ENCODE data around the gene DEAF1.

Gene DEAF1

DNA sequence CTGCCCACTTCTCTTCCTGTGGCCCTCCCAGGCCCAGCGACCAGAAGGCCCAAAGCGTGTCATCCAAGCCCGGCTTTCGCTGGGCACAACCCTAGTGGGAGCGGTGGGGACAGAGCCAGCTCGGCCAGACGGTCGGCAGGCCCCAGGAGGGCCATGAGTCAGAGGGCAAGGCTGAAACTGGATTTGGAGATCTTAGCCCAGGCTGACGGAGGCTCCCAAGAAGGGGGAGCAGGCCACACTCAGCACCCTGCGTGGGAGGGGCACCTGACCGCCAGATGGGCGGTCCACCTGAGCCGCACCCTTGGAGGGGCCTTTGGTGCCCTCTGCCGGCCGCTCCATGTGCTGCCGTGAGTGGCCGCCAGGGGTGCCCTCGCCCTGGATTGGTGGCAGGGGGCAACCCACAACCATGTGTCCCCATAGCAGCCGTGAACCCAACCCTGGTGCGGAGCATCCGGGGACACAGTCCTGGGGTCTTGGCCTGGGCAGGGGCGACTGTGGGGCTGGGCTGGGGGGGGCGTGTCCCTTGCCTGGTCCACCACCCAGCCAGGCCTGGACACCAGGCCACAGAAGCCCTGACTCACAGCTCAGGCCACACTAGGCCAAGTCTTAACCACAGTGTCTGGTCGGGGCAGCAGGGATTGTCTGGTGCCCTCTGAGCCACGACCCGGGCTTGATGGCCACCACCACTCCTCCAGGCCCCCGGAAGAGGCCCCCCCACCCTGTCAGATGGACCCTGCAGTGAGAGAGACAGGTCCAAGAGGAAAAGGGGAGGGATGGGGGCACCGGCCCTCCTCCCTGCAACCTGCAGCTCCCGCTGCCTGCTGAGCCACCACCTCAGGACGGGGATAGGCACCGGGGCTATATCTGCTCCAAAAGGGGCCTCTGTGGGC lies 33.1 kb upstream of the DEAF1 start:
- Histone ChIP-seq H3K4me3 (ENCODE audit: insufficient read depth, low read depth, low read length) (no peak overlapping the region), H3K9me3 (ENCODE audit: control insufficient read depth, low read length) (no peaks in the 10 kb centered on the region), H3K36me3 (ENCODE audit: control insufficient read depth, insufficient read depth, low read length) (no peaks in the 10 kb centered on the region), H3K27me3 (ENCODE audit: control insufficient read depth, insufficient read depth, low read length, poor library complexity, severe bottlenecking) (peaks cover 33% of the 10 kb centered on the region), H3K27ac (ENCODE audit: insufficient read depth, low read depth, low read length, poor library complexity, severe bottlenecking) (no peak overlapping the region), H3K4me1 (ENCODE audit: control insufficient read depth, insufficient read depth, low read length) (peaks cover 12% of the 10 kb centered on the region)
- WGBS, 2 experiments, result 41 to 44% methylated on average over 31 of the region's 31 CpGs

DNA sequence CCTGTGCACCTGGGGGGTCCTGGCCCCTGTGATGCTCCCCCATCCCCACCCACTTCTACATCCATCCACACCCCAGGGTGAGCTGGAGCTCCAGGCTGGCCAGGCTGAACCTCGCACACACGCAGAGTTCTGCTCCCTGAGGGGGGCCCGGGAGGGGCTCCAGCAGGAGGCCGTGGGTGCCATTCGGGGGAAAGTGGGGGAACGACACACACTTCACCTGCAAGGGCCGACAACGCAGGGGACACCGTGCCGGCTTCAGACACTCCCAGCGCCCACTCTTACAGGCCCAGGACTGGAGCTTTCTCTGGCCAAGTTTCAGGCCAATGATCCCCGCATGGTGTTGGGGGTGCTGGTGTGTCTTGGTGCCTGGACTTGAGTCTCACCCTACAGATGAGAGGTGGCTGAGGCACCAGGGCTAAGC lies 32.3 kb upstream of the DEAF1 start:
- no peak overlapping the region for H3K4me3 ChIP-seq (ENCODE audit: insufficient read depth, low read depth, low read length)
- H3K4me1 ChIP-seq (ENCODE audit: control insufficient read depth, insufficient read depth, low read length), result peaks cover 12% of the 10 kb centered on the region
- no peaks in the 10 kb centered on the region for H3K9me3 ChIP-seq (ENCODE audit: control insufficient read depth, low read length)
- H3K36me3 ChIP-seq (ENCODE audit: control insufficient read depth, insufficient read depth, low read length), result no peaks in the 10 kb centered on the region
- WGBS, 2 experiments, result 93 to 94% methylated on average over 12 of the region's 12 CpGs
- no peak overlapping the region for H3K27ac ChIP-seq (ENCODE audit: insufficient read depth, low read depth, low read length, poor library complexity, severe bottlenecking)
- peaks cover 33% of the 10 kb centered on the region for H3K27me3 ChIP-seq (ENCODE audit: control insufficient read depth, insufficient read depth, low read length, poor library complexity, severe bottlenecking)

DNA sequence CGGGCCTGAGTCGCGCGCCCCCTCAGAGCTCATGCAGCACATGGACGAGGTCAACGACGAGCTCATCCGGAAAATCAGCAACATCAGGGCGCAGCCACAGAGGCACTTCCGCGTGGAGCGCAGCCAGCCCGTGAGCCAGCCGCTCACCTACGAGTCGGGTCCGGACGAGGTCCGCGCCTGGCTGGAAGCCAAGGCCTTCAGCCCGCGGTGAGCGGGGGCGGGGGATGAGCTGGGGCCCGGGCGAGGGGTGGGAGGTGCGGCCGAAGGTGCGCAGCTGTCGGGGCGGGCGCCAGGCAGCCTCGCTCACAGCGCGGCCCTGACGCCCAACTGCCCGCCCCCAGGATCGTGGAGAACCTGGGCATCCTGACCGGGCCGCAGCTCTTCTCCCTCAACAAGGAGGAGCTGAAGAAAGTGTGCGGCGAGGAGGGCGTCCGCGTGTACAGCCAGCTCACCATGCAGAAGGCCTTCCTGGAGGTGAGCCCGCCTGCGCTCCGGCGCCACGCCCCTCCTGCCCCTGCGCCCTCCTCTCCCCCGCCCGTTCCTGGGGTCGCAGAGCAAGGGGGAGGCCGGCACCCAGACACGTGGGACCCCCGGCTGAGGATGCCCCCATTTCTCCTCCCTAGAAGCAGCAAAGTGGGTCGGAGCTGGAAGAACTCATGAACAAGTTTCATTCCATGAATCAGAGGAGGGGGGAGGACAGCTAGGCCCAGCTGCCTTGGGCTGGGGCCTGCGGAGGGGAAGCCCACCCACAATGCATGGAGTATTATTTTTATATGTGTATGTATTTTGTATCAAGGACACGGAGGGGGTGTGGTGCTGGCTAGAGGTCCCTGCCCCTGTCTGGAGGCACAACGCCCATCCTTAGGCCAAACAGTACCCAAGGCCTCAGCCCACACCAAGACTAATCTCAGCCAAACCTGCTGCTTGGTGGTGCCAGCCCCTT lies 31.5 kb upstream of the DEAF1 start:
- Histone ChIP-seq H3K27ac (ENCODE audit: insufficient read depth, low read depth, low read length, poor library complexity, severe bottlenecking) (no peak overlapping the region), H3K36me3 (ENCODE audit: control insufficient read depth, insufficient read depth, low read length) (no peaks in the 10 kb centered on the region), H3K4me3 (ENCODE audit: insufficient read depth, low read depth, low read length) (peak overlapping the region; percentile 23), H3K9me3 (ENCODE audit: control insufficient read depth, low read length) (no peaks in the 10 kb centered on the region), H3K4me1 (ENCODE audit: control insufficient read depth, insufficient read depth, low read length) (peaks cover 12% of the 10 kb centered on the region), H3K27me3 (ENCODE audit: control insufficient read depth, insufficient read depth, low read length, poor library complexity, severe bottlenecking) (peaks cover 33% of the 10 kb centered on the region)
- 45 to 55% methylated on average over 61 of the region's 61 CpGs for WGBS, 2 experiments

DNA sequence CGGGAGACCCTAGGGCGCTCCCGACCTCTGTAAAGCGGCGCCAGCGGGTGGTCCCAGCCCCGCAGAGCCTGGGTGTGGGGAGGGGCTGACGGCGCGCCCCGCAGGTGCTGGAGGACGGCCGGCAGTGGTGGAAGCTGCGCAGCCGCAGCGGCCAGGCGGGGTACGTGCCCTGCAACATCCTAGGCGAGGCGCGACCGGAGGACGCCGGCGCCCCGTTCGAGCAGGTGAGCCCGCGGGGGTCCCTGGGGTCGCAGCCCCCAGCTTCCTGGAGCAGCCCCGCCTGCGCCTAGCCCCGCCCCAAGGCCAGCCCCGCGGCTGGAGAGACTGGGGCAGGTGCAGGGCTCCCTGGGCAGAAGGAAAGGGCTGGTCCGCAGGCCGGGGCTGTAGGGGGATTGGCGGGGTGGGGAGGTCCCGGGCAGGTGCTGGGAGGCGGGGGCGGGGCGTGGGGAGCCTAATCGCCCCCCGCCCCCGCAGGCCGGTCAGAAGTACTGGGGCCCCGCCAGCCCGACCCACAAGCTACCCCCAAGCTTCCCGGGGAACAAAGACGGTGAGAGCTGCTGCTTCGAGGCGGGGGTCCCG lies 30.7 kb upstream of the DEAF1 start:
- peaks cover 12% of the 10 kb centered on the region for H3K4me1 ChIP-seq (ENCODE audit: control insufficient read depth, insufficient read depth, low read length)
- no peaks in the 10 kb centered on the region for H3K9me3 ChIP-seq (ENCODE audit: control insufficient read depth, low read length)
- 30 to 32% methylated on average over 53 of the region's 53 CpGs for WGBS, 2 experiments
- no peak overlapping the region for H3K27ac ChIP-seq (ENCODE audit: insufficient read depth, low read depth, low read length, poor library complexity, severe bottlenecking)
- H3K36me3 ChIP-seq (ENCODE audit: control insufficient read depth, insufficient read depth, low read length), result no peaks in the 10 kb centered on the region
- H3K4me3 ChIP-seq (ENCODE audit: insufficient read depth, low read depth, low read length), result peak overlapping the region; percentile 23
- peaks cover 40% of the 10 kb centered on the region for H3K27me3 ChIP-seq (ENCODE audit: control insufficient read depth, insufficient read depth, low read length, poor library complexity, severe bottlenecking)

DNA sequence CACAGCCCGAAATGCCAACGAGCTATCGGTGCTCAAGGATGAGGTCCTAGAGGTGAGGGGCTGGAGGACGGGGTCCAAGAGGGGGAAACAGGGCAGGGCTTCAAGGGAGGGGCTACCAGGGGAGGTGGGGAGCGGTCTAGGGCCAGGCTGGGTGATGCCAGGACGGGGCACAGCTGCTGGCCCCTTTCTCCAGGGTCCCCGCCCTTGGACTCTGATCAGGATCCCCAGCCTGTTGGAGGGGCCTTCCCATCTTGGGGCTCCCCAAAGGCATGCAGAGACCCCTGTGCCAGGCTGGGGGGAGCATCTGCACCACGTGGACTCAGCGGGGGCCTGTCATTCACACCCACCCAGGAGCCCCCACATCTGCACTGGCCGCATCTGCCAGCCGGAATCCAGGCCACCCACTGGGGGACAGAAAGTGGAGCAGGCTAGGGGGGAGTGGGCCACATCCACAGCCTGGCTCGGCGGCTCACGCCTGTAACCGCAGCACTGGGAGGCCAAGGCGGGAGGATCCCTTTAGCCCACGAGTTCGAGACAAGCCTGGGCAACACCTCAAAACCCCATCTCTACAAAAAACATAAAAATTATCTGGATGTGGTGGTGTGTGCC lies 29.9 kb upstream of the DEAF1 start:
- 84 to 88% methylated on average over 16 to 18 of the region's 18 CpGs for WGBS, 2 experiments
- H3K27me3 ChIP-seq (ENCODE audit: control insufficient read depth, insufficient read depth, low read length, poor library complexity, severe bottlenecking), result peaks cover 46% of the 10 kb centered on the region

DNA sequence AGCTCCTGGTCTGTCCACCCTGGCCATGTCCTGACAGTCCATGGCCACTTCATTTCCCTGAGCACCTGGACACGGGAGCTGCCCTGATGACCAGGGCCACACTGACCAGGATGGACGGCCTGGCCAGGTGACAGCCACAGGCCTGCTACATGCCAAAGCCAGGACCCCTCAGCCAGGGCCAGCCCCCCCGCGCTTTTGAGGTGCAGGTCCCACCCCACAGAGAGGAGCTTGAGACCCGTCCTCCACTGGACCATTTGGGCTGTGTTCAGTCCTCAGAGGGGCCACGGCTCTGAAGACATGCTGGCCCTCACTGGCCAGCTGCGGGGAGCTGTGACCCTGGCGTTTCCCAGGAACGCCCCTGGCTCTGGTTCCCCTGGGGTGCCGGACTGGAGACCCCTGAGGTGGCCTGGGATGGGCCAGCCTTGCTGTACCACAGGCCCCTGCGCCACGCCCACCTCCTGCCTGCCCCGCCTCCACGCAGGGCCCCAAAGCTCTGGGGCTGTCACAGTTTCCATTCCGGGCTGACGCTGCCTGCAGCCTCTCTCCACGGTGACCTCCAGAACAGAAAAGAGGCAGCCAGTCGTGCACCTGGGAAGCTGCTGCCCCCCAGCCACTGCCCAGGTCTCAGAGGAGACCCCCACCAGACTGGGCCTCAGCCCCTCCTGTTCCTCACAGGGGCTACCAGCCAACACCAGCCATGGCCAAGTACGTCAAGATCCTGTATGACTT lies 29.2 kb upstream of the DEAF1 start:
- H3K9me3 ChIP-seq (ENCODE audit: control insufficient read depth, low read length), result no peaks in the 10 kb centered on the region
- no peak overlapping the region for H3K27ac ChIP-seq (ENCODE audit: insufficient read depth, low read depth, low read length, poor library complexity, severe bottlenecking)
- H3K4me3 ChIP-seq (ENCODE audit: insufficient read depth, low read depth, low read length), result no peak overlapping the region
- H3K4me1 ChIP-seq (ENCODE audit: control insufficient read depth, insufficient read depth, low read length), result peaks cover 12% of the 10 kb centered on the region
- H3K36me3 ChIP-seq (ENCODE audit: control insufficient read depth, insufficient read depth, low read length), result no peaks in the 10 kb centered on the region
- peaks cover 51% of the 10 kb centered on the region for H3K27me3 ChIP-seq (ENCODE audit: control insufficient read depth, insufficient read depth, low read length, poor library complexity, severe bottlenecking)
- WGBS, 2 experiments, result 82 to 84% methylated on average over 19 of the region's 19 CpGs

More for the DNA sequence above, 29.9 kb upstream of the DEAF1 start:
- Histone ChIP-seq H3K36me3 (ENCODE audit: control insufficient read depth, insufficient read depth, low read length) (no peaks in the 10 kb centered on the region), H3K27ac (ENCODE audit: insufficient read depth, low read depth, low read length, poor library complexity, severe bottlenecking) (no peak overlapping the region), H3K4me3 (ENCODE audit: insufficient read depth, low read depth, low read length) (no peak overlapping the region), H3K4me1 (ENCODE audit: control insufficient read depth, insufficient read depth, low read length) (peaks cover 12% of the 10 kb centered on the region), H3K9me3 (ENCODE audit: control insufficient read depth, low read length) (no peaks in the 10 kb centered on the region)

DNA sequence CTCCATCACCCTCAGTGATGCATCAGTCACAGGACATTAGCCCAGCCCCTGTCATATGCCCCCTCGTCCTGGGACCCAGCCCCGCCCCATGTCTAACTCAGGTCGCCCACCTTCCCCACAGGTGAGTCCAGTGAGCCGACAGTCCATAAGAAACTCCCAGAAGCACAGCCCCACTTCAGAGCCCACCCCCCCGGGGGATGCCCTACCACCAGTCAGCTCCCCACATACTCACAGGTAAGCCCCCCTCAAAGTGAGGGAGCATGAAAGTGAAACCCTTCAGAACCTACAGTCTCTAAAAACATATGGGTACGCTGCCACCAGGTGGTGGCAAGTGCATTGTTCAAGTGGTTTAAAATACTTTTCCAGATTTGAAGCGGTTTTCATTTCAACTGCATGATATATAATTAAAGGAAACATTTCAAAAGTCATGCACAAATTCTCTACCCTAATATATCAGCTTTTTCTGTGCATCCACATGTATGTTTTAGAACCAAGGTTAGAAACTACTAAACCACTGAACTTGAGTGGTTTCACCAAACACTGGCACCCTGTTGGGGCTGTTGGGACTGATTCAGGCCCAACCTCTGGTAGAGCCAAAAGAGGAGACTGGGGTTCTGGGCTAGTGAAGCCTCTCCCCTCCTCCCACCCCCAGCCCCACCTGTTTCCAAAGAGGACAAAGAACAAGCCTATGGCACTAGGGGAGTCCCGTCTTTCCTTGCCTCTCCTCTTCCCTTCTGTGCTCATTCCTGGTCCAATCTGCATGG lies 28.3 kb upstream of the DEAF1 start:
- Histone ChIP-seq H3K27ac (ENCODE audit: insufficient read depth, low read depth, low read length, poor library complexity, severe bottlenecking) (no peak overlapping the region), H3K9me3 (ENCODE audit: control insufficient read depth, low read length) (no peaks in the 10 kb centered on the region), H3K4me3 (ENCODE audit: insufficient read depth, low read depth, low read length) (no peak overlapping the region), H3K27me3 (ENCODE audit: control insufficient read depth, insufficient read depth, low read length, poor library complexity, severe bottlenecking) (peaks cover 51% of the 10 kb centered on the region), H3K4me1 (ENCODE audit: control insufficient read depth, insufficient read depth, low read length) (peaks cover 12% of the 10 kb centered on the region), H3K36me3 (ENCODE audit: control insufficient read depth, insufficient read depth, low read length) (no peaks in the 10 kb centered on the region)
- WGBS, 2 experiments, result 68 to 88% methylated on average over 5 to 8 of the region's 8 CpGs

DNA sequence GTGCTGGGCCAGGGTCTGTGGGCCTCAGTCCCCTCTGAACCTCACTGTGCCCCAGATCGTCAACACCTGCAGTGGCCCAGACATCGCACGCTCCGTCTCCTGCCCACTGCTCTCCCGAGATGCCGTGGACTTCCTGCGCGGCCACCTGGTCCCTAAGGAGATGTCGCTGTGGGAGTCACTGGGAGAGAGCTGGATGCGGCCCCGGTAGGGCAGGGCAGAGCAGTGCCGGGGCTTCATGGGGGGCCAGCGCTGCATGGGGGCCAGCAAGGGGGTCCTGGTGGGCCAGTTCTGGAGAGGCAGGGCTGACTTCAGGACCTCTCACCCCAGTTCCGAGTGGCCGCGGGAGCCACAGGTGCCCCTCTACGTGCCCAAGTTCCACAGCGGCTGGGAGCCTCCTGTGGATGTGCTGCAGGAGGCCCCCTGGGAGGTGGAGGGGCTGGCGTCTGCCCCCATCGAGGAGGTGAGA lies 27.4 kb upstream of the DEAF1 start:
- Histone ChIP-seq H3K36me3 (ENCODE audit: control insufficient read depth, insufficient read depth, low read length) (no peaks in the 10 kb centered on the region), H3K27ac (ENCODE audit: insufficient read depth, low read depth, low read length, poor library complexity, severe bottlenecking) (no peak overlapping the region), H3K4me3 (ENCODE audit: insufficient read depth, low read depth, low read length) (no peak overlapping the region), H3K9me3 (ENCODE audit: control insufficient read depth, low read length) (no peaks in the 10 kb centered on the region), H3K4me1 (ENCODE audit: control insufficient read depth, insufficient read depth, low read length) (peaks cover 12% of the 10 kb centered on the region), H3K27me3 (ENCODE audit: control insufficient read depth, insufficient read depth, low read length, poor library complexity, severe bottlenecking) (peaks cover 46% of the 10 kb centered on the region)
- 90 to 91% methylated on average over 20 of the region's 20 CpGs for WGBS, 2 experiments

All from ectodermal cell (in vitro differentiated cells).